Measurements from ENCODE around the gene CRKL. TPM values are rescaled to one million over a fixed set of nuclear protein-coding genes. Genes with fewer than 3 reads are reported as not detected.

CRKL gene, protein sequence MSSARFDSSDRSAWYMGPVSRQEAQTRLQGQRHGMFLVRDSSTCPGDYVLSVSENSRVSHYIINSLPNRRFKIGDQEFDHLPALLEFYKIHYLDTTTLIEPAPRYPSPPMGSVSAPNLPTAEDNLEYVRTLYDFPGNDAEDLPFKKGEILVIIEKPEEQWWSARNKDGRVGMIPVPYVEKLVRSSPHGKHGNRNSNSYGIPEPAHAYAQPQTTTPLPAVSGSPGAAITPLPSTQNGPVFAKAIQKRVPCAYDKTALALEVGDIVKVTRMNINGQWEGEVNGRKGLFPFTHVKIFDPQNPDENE
- total RNA-seq, result 10 to 100 TPM; 15.8 to 29.4 (median 20.9) TPM
- 10 to 100 TPM in 1 of 2 donors, 1 to 10 TPM in 1; 9.1 to 13.3 TPM for polyA plus RNA-seq

DNA sequence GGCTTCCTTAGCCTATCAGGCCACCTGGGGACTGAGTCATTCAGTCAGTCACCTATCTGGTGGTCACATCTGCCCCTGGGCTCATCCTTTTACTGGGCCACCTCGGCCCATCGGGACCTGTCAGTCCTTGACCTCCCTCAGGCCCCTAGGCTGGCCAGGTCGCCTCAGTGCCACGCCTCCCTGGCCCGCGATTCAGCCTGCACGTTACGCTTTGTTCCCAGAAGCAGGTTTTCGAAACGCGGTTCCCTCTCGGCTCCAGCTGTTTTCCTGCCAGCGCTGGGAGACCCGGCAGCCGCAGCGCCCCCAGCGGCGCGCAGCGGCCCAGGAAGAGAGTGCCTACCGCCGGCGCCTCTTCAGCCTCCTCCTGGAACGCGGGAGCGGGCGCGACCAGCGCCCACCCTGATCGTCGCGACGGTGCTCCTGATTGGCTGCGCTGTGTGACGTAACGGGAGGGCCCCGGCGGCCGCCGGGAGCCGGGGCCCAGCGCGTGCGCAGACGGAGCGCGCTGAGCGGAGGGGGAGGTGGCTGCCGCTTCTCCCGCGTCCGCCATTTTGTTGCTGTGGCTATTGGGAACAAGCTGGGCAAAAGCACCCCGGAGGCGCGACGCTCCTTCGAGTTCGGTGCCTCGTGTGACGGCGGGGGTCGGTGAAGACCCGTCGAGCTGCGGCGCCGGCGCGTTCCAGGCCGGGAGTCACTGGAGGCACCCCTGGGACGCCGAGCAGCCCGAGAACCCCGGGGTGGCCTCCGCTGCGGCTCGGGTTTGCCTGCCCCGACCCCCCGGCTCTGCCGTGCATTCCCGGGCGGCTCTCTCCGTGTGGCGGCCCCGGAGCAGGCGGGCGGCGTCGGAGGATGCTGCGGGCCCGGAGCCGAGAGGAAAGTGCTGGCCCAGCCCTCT lies at the start of gene CRKL:
TSS of gene CRKL (plus strand) at position 492 of the 895 bp plus-strand sequence. CDS start 528 bp downstream, outside the sequence.
- H3K4me3 ChIP-seq, result peak within 1 kb of the TSS; percentile 91 to 100 (median 96)
- H3K36me3 ChIP-seq, result no peaks in the 10 kb centered on the region
- peak; percentile 94 to 98 (median 96) for ATAC-seq
- peak; percentile 95 to 99 (median 98) for DNase-seq
- no peaks in the 10 kb centered on the region for H3K27me3 ChIP-seq
- no peaks in the 10 kb centered on the region for H3K9me3 ChIP-seq
- H3K27ac ChIP-seq, result peak within 1 kb of the TSS; percentile 85 to 96 (median 92)
- WGBS, 2 donors, result 0% methylated on average over 76 to 92 of the region's 92 CpGs
- TF ChIP-seq CTCF (IDR thresholded peaks at IDR 0.05), result peak; percentile 93 to 97 (median 94)
- intact Hi-C loops (cut with DNase I), result no loop called here
- H3K4me1 ChIP-seq, result peaks cover 0 to 20% (median 4%) of the 10 kb centered on the region in 3 donors
- no peak for FAIRE-seq

GRCh38 chr22:20868025-20868962 lies 48.9 kb upstream of the CRKL start:
- Histone ChIP-seq H3K27me3 (no peaks in the 10 kb centered on the region), H3K9me3 (no peaks in the 10 kb centered on the region), H3K4me3 (no peak overlapping the region), H3K4me1 (peaks cover 0 to 7% (median 0%) of the 10 kb centered on the region in 3 donors), H3K27ac (peak overlapping the region in 3 of 4 donors; percentile 37 to 78 (median 71)), H3K36me3 (peaks cover 0 to 18% (median 0%) of the 10 kb centered on the region in 3 donors)
- DNase-seq (no peak), FAIRE-seq (no peak), ATAC-seq (no peak)
- WGBS, 2 donors, result 80 to 85% methylated on average over 7 of the region's 7 CpGs
- intact Hi-C loops (cut with DNase I), result no loop called here
- no peak for TF ChIP-seq CTCF (IDR thresholded peaks at IDR 0.05)

DNA sequence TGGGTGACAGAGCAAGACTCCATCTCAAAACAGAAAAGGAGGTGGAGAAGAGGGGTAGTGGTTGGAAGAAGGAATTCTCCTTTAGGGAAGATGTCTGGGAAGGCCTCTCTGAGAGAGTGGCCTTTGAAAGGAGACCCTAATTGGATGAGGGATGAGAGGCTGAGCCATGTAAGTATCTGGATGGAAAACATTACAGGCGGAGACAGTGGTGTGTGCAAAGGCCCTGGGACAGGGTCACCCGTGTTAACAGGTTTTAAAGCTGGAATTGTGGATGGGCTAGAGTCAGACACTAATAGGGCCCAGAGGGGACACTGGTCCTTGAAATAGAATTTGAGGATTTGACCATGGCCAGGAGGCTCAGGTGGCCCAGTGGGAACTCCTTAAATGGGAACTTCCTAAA lies 48.0 kb upstream of the CRKL start:
- FAIRE-seq, result no peak
- intact Hi-C loops (cut with DNase I), result no loop called here
- no peak for TF ChIP-seq CTCF (IDR thresholded peaks at IDR 0.05)
- H3K36me3 ChIP-seq, result peaks cover 0 to 20% (median 0%) of the 10 kb centered on the region in 3 donors
- DNase-seq, result no peak
- no peak for ATAC-seq
- H3K27ac ChIP-seq, result no peak overlapping the region
- peaks cover 0 to 7% (median 0%) of the 10 kb centered on the region in 3 donors for H3K4me1 ChIP-seq
- H3K4me3 ChIP-seq, result no peak overlapping the region
- H3K9me3 ChIP-seq, result no peaks in the 10 kb centered on the region
- H3K27me3 ChIP-seq, result no peaks in the 10 kb centered on the region
- WGBS, 2 donors, result 92 to 98% methylated on average over 2 of the region's 2 CpGs

DNA sequence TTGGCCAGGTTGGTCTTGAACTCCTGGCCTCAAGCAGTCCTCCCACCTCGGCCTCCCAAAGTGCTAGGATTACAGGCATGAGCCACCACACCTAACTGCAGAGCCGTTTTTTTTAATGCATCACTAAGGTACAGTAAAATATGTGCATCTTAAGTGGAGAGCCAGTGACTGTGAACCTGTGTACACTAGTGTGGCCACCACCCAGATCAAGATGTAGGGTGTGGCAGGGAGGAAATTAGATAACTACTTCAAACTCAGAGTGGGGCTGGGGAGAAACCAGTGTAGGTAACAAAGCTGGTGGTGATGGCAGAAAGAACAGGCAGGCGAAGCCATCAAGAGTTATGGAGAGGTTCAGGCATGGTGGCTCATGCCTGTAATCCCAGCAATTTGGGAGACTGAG lies 44.0 kb upstream of the CRKL start:
- peaks cover 0 to 20% (median 0%) of the 10 kb centered on the region in 3 donors for H3K36me3 ChIP-seq
- DNase-seq (no peak), ATAC-seq (no peak), FAIRE-seq (no peak)
- no peaks in the 10 kb centered on the region for H3K4me1 ChIP-seq
- H3K27me3 ChIP-seq, result no peaks in the 10 kb centered on the region
- WGBS, 2 donors, result 84 to 93% methylated on average over 3 of the region's 3 CpGs
- intact Hi-C loops (cut with DNase I), result no loop called here
- no peak overlapping the region for H3K27ac ChIP-seq
- H3K4me3 ChIP-seq, result no peak overlapping the region
- TF ChIP-seq CTCF (IDR thresholded peaks at IDR 0.05), result no peak
- no peaks in the 10 kb centered on the region for H3K9me3 ChIP-seq
